ENCODE measurements around the gene ACSS1. TPM values are rescaled to one million over a fixed set of nuclear protein-coding genes. Genes with fewer than 3 reads are reported as not detected.

Gene ACSS1
- total and polyA plus RNA-seq, 2 of the 8 experiments (the other 6 are each of a cell fraction or from before 2014, with no cell fraction given): 2.6 to 3.4 TPM

- H3K27me3 ChIP-seq (replicated peaks in 1 of 4; ENCODE audit: control insufficient read depth in 3 of 4, extremely low read depth in 1 of 4, insufficient read depth in 3 of 4, low read length in 3 of 4): peaks cover 11 to 47% (median 37%) of the 10 kb centered on the region in 4 experiments
- POLR2A ChIA-PET (ENCODE audit: partially characterized antibody): no interaction called here
- no peak for FAIRE-seq
- no peak for TF ChIP-seq FOSL1 (IDR thresholded peaks at IDR 0.05; ENCODE audit: insufficient read depth, low read depth, low read length)
- TF ChIP-seq ZNF274 (IDR thresholded peaks at IDR 0.05; ENCODE audit: borderline replicate concordance, extremely low read depth, low read length): no peak
- TF ChIP-seq TCF12 (IDR thresholded peaks at IDR 0.05; ENCODE audit: low read depth, low read length): no peak
- TF ChIP-seq SUZ12 (IDR thresholded peaks at IDR 0.05; ENCODE audit: low read length): no peak
- no peak for TF ChIP-seq HDAC6 (IDR thresholded peaks at IDR 0.05; ENCODE audit: low read depth, low read length)
- TF ChIP-seq KDM4A (IDR thresholded peaks at IDR 0.05; ENCODE audit: low read depth, low read length, severe bottlenecking): no peak
- TF ChIP-seq ATF2 (IDR thresholded peaks at IDR 0.05; ENCODE audit: low read length): no peak
- TF ChIP-seq NANOG (IDR thresholded peaks at IDR 0.05; ENCODE audit: insufficient read depth, low read depth, low read length, poor library complexity, severe bottlenecking): no peak
- TF ChIP-seq MAFK (IDR thresholded peaks at IDR 0.05; ENCODE audit: low read depth, low read length): no peak
These were observed 4.9 kb upstream of the ACSS1 start for GRCh38 chr20:25062841-25063240.

More at GRCh38 chr20:25062841-25063240, 4.9 kb upstream of the ACSS1 start:
- no peak overlapping the region for H3K18ac ChIP-seq (ENCODE audit: extremely low read depth, low read length)
- peaks cover 0 to 10% (median 4%) of the 10 kb centered on the region in 4 experiments; a peak in 5 of 7 replicates for H3K4me1 ChIP-seq (replicated peaks in 1 of 4; ENCODE audit: control insufficient read depth in 3 of 4, insufficient read depth in 4 of 4, low read length in 3 of 4)
- H2BK120ac ChIP-seq (replicated peaks; ENCODE audit: low read depth, low read length): no peak overlapping the region
- H3K4me3 ChIP-seq (ENCODE audit: extremely low read depth in 1 of 4, insufficient read depth in 2 of 4, low read depth in 3 of 4, low read length in 4 of 4): no peak overlapping the region
- H2BK5ac ChIP-seq (ENCODE audit: low read depth, low read length): no peak overlapping the region
- H3K27ac ChIP-seq (ENCODE audit: low read depth, low read length): no peak overlapping the region
- no peak overlapping the region for H4K8ac ChIP-seq (ENCODE audit: extremely low read depth, insufficient read depth, low read length)
- no peak overlapping the region for H2BK12ac ChIP-seq (ENCODE audit: low read depth, low read length)
- no peaks in the 10 kb centered on the region for H3K36me3 ChIP-seq (ENCODE audit: control insufficient read depth in 2 of 4, insufficient read depth in 4 of 4, low read length in 3 of 4)
- no peak overlapping the region for H3K23ac ChIP-seq (ENCODE audit: insufficient read length)
- H4K20me1 ChIP-seq (replicated peaks in 1 of 2; ENCODE audit: control insufficient read depth in 1 of 2, insufficient read depth in 2 of 2, low read length in 2 of 2): peaks cover 0 to 9% of the 10 kb centered on the region in 2 experiments
- CTCF ChIA-PET (ENCODE audit: partially characterized antibody): interaction anchor here (0.6 to 9.1 kb wide), 14 partner anchors 8 to 1125 kb away, joined by 3 to 121 read pairs (median 4); no protein-coding TSS in a partner anchor
- WGBS, 2 experiments (ENCODE audit: extremely low coverage in 1 of 2, insufficient coverage in 1 of 2, insufficient read length in 1 of 2, insufficient replicate concordance in 2 of 2, low coverage in 1 of 2, low lambda C conversion rate in 2 of 2, missing lambda C conversion rate in 1 of 2): 79% methylated on average over 7 of the region's 7 CpGs; no CpG with 5 or more reads in 1 of the 2 experiments
- no peak overlapping the region for H3K56ac ChIP-seq (replicated peaks; ENCODE audit: insufficient read length, low read depth, low read length)
- no peak overlapping the region for H3K9ac ChIP-seq (replicated peaks in 1 of 4; ENCODE audit: extremely low read depth in 1 of 4, low read depth in 3 of 4, low read length in 3 of 4)
- no peak overlapping the region for H4K5ac ChIP-seq (ENCODE audit: insufficient read length, low read depth, low read length)
- peaks cover 14% of the 10 kb centered on the region; the same call in 1 of the 2 replicates for H3K23me2 ChIP-seq (ENCODE audit: low read depth, low read length)
- no peak overlapping the region for H3K14ac ChIP-seq (ENCODE audit: insufficient read length)
- no peaks in the 10 kb centered on the region for H3K79me2 ChIP-seq (ENCODE audit: control insufficient read depth in 1 of 2, insufficient read depth in 2 of 2, low read length in 2 of 2)
- no peak overlapping the region for H3K4ac ChIP-seq (replicated peaks; ENCODE audit: insufficient read length, low read depth, low read length)
- H2BK15ac ChIP-seq (ENCODE audit: low read length): no peak overlapping the region
- no peaks in the 10 kb centered on the region; a peak in 1 of 4 replicates for H3K9me3 ChIP-seq (ENCODE audit: insufficient read depth in 2 of 2, low read depth in 1 of 2, low read length in 1 of 2)
- H4K91ac ChIP-seq (replicated peaks; ENCODE audit: insufficient read length, low read length): no peak overlapping the region
- H3K4me2 ChIP-seq (ENCODE audit: insufficient read depth in 1 of 2, low read depth in 2 of 2, low read length in 2 of 2): no peak overlapping the region
- no peak overlapping the region for H2AK5ac ChIP-seq (ENCODE audit: low read depth, low read length)
- no peak overlapping the region for H2AFZ ChIP-seq (ENCODE audit: low read length)
- H2BK20ac ChIP-seq (ENCODE audit: low read length): no peak overlapping the region
- DNase-seq (ENCODE audit: low read depth in 1 of 2, low spot score in 2 of 2): no peak
- no peaks in the 10 kb centered on the region for H3K79me1 ChIP-seq (ENCODE audit: low read depth, low read length)
